NK-92 (cell line): ENCODE results near the gene CCR5.
"Not testable (repeated sequence)": the region's sequence is repeated elsewhere in the genome, so short reads cannot be mapped to it uniquely, and the experiment has no call there.

ENCODE experiments used
- DNase-seq: peaks from one replicate; lab custom pipeline; 2025; ENCODE audit not compliant: unreplicated experiment; lab: John Stamatoyannopoulos, UW

The CCR5 gene

GRCh38 chr3:46370839-46371518 is at the start of gene CCR5:
Gene CCR5 (plus strand): TSS chr3:46370946. CDS start chr3:46372903, 1,957 bp downstream.
- DNase-seq = no peak

DNA sequence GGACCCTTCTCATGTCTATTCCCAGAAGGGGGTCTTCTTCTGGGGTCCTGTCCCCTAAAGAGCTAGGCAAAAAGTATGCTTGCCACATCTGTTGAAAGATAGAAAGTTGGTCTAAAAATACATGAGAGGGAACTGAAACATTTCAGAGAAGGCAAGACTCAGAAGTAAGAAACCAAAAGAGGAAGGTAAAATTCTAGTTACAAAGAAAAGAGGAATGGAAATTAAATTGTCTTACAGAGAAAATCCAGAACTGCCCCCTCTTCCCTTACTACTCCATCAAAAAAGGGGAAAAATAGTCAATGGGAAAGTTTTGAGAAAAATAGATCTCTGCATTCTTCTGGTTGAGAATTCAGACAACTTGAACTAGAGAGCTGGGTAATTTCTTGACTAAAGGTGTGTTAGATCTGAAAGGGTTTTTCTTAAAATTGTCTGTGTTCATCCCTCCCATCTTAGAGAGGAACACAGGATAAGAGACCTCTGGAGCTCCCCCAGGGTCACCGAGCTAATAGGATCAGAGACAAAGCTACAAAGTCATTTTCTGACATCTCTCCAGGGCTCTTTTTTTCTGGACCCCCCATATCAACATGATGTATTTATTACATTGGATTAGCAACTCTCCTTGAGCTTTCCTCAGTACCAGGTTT is 49.2 kb upstream of the CCR5 start:
- no peak for DNase-seq

- no peak for DNase-seq
Observed at GRCh38 chr3:46324036-46324435, 46.7 kb upstream of the CCR5 start.

- no peak for DNase-seq
Observed at GRCh38 chr3:46325645-46326300, 45.0 kb upstream of the CCR5 start.

- not testable (repeated sequence) for DNase-seq
Observed at GRCh38 chr3:46330676-46331075, 40.1 kb upstream of the CCR5 start.

DNA sequence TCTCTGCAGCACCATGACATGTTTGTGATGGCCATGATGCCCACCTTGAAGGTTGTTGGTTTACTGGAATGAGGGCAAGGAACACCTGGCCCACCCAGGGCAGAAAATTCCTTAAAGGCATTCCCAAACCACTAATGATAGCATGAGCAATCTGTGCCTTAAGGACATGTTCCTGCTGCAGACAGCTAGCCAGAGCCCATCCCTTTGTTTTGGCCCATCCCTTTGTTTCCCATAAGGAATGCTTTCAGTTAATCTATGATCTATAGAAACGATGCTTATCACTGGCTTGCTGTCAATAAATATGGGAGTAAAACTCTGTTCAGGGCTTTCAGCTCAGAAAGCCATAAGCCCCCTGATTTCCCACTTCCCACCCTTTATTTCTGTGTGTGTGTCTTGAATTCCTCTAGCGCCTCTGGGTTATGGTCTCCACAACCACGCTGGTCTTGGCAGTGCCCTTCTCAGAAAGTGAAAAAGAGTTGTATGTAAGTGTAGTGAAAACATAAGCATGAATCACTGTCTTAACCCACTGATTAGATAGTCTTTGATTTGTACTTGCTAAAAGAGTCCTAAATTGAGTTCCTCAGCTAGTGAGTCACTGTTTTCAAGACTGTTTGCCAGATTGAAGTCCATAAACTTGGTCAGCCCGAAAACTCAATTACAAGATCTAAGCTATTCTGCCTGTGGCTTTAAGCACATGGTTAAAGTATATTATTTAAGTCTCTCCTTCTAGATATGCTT is 35.8 kb upstream of the CCR5 start:
- no peak for DNase-seq

DNA sequence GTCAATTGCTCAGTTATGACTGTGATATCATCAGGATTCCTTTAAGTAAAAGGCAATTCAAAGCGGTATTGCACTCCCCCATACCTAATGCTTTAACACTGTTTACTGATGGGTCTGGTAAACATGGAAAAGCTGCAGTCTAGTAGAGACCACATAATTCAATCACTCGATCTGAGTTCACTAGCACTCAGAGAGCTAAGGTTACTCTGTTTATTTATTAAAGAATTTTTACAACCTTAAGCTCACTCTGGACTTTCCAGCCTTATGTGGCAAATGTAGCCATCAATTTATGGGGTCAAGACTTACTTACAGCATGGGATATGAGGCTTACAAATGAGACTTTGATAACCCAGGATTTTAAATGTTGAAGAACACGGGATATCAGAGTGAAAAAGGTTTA is 35.2 kb upstream of the CCR5 start:
- no peak for DNase-seq

DNA sequence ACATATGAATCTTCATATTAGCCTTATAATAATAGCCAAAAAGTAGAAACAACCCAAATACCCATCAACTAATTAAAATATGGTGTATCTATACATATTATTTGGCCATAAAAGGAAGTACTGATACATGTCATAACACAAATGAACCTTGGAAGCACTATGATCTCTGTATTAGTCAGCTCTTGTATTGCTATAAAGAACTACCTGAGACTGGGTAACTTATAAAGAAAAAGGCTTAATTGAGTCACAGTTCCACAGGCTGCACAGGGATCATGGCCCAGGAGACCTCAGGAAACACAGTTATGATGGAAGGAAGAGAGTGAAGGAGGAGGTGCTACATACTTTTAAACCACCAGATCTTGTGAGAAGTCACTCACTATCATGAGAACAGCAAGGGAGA is 32.8 kb upstream of the CCR5 start:
- no peak for DNase-seq

DNA sequence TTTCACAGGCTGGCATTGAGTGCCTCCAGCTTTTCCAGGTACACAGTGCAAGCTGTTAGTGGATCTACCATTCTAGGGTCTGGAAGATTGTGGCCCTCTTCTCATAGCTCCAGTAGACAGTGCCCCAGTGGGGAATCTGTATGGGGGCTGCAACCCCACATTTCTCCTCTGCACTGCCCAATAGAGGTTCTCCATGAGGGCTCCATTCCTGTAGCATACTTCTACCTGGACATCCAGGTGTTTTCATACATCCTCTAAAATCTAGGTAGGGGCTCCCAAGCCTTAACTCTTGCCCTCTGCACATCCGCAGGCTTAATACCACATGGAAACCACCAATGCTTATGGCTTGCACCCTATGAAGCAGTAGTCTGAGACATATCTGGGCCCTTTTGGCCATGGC is 31.9 kb upstream of the CCR5 start:
- no peak for DNase-seq

- DNase-seq = no peak
Observed at GRCh38 chr3:46344476-46344875, 26.3 kb upstream of the CCR5 start.

DNA sequence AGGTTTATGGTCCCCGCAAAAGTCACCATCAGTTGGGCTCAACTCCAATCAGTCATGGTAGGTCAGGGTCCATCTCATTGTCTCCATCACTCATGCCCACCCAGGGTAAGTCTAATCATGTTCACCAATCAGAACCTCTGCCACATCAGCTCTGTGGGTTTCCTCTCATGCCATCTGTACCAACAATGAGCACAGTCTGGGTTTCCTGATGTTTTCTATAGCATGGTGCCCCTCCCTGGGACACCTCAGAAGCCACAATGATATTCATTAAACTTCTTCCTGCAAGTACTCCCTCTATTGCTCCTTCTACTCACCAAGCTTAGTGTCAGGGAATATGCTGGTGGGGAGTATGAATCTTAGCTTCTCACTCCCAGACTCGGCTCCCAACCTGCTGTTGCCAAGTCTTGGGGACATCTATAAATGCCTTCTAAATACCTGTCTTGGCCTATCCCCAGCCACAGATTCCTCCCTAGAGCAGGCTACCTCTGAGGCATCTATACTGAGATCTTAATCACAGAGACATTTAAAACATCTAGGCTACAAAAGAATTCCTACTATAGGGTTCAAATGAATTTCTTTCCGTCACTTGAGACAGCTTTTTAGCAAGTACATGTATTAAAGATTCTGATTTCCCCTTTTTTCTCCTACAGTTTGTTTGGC is 21.8 kb upstream of the CCR5 start:
- DNase-seq = no peak

- no peak for DNase-seq
Observed at GRCh38 chr3:46349484-46350261, 21.1 kb upstream of the CCR5 start.

- DNase-seq = no peak
Observed at GRCh38 chr3:46350262-46350565, 20.5 kb upstream of the CCR5 start.

DNA sequence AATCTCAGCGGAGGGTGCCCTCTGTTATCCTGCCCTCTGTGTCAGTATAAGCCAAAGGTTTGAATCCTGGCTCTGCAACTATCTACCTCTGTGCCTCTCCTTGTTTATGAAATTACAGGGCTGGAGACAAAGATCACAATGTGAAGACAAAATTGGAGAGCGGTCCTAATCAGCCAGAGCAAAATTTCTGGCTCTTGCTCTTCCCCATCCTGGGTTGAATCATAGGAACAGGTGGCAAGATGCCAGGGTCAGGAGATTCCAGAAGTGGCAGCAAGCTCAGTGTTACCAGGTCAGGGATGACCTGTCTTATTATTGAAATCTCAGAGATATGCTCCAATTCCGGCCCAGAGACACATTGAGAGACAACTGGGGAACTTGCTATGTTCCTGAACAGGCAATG is 19.1 kb upstream of the CCR5 start:
- no peak for DNase-seq

GRCh38 chr3:46353090-46353489 is 17.7 kb upstream of the CCR5 start:
- DNase-seq = no peak

GRCh38 chr3:46353647-46354410 is 16.9 kb upstream of the CCR5 start, which contains the start of gene CCR2:
Gene CCR2 (plus strand): TSS chr3:46354111. CDS start chr3:46357528, 3,417 bp downstream.
- no peak for DNase-seq

DNA sequence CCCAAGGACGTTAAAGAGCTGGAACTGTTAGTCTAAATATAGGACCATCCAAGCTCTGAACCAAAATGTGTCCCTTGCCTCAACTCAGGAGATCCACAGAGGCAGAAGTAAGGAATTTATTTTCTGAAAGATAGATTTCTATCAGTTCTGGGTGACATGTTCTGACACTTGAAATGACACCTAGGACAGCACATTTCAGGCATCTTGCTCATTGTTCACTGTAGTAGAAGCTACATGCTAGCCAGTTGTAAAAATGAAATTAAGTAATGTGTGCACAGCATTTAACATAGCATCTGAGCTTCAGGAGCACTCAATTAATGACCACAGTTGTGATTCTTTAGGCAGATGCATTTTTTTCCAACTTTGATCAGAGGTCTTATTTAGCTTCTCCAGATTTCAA is 16.3 kb upstream of the CCR5 start:
- no peak for DNase-seq

DNA sequence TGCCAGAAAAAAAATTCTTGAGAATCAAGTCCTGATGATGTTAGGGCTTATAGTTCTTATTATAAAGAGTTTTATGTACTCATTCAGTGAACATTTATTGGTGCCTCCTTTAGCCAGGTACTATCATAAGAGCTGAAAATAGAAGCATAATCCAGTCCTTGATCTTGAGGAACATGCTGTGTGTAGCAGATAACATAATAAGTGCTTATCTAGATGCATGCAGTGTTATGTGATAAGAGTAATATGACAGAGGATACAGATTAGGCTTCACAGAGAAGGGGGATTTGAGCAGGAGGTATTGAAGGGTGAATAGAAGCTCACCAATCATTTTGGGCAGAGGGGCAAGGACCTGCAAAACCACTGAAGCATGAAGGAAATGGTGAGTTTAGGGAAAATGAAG is 15.8 kb upstream of the CCR5 start:
- no peak for DNase-seq

DNA sequence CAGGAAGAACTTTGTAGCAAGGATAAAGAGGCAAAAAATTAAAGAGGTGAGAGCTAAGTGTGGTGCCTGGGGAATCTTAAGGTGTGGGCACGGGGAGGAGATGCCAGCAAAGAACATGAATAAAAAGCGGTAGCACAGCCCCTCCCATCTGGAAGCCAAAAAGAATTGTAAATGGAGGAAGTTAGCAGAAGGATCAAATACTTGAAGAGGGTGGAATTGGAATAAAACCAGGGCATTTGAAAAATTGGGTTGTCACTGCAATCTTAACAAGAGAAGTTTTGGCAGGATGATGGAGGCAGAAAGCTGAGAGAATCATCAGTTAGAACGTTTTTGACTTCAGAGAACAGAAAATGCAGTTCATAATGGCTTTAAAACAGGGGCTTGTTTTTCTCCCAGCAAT is 14.5 kb upstream of the CCR5 start:
- DNase-seq = no peak

- no peak for DNase-seq
Observed at GRCh38 chr3:46356909-46357308, 13.8 kb upstream of the CCR5 start.
